HUES64 (cell line): Measurements from ENCODE around the gene ALG8.

Source experiments
- H3K27ac ChIP-seq: 2 replicates; pipeline ENCODE4 v1.7.0; 2013; ENCODE audit warnings: low read depth, low read length, inconsistent platforms
- H3K27me3 ChIP-seq: 2 replicates; pipeline ENCODE4 v1.6.1; 2013; ENCODE audit warnings: mild to moderate bottlenecking, low read length; ENCODE audit not compliant: insufficient read depth
- H3K36me3 ChIP-seq: 2 replicates; pipeline ENCODE4 v1.6.1; 2013; ENCODE audit warnings: mild to moderate bottlenecking, low read length; ENCODE audit not compliant: insufficient read depth
- H3K4me1 ChIP-seq: 2 replicates; pipeline ENCODE4 v1.6.1; 2013; ENCODE audit warnings: mild to moderate bottlenecking, low read length, moderate library complexity; ENCODE audit not compliant: insufficient read depth
- H3K4me3 ChIP-seq: 2 replicates; pipeline ENCODE4 v1.5.1; 2013; ENCODE audit warnings: mild to moderate bottlenecking, low read length, moderate library complexity
- H3K9ac ChIP-seq: 2 replicates; pipeline ENCODE4 v1.6.1; 2013; ENCODE audit warnings: mild to moderate bottlenecking, low read depth, low read length
- H3K9me3 ChIP-seq: 2 replicates; pipeline ENCODE4 v1.6.1; 2013; ENCODE audit warnings: low read depth, low read length; ENCODE audit not compliant: insufficient read depth
- WGBS: fragments of 150-250, 120-280 bp; methylation state at CpG from one replicate; pipeline ENCODE4 v1.1.7; 2013; ENCODE audit warnings: missing lambda C conversion rate; 5-methylcytosine and 5-hydroxymethylcytosine counted together

ALG8 gene

GRCh38 chr11:78050964-78051831 is 88.2 kb downstream of the ALG8 start:
- H3K27ac ChIP-seq, result peak overlapping the region; percentile 81
- peak overlapping the region; percentile 58 for H3K9ac ChIP-seq

More at GRCh38 chr11:78050964-78051831, 88.2 kb downstream of the ALG8 start:
- Histone ChIP-seq H3K36me3 (no peaks in the 10 kb centered on the region), H3K4me1 (peaks cover 13% of the 10 kb centered on the region), H3K27me3 (no peaks in the 10 kb centered on the region), H3K4me3 (no peak overlapping the region; the same call in 1 of the 2 replicates), H3K9me3 (no peaks in the 10 kb centered on the region)
- 61% methylated on average over 4 of the region's 6 CpGs for WGBS
